HT1080 (cell line): ENCODE measurements around the gene AKAP8L. TPM values are rescaled to one million over a fixed set of nuclear protein-coding genes. Genes with fewer than 3 reads are reported as not detected.
"Not testable (repeated sequence)": the region's sequence is repeated elsewhere in the genome, so short reads cannot be mapped to it uniquely, and the experiment has no call there.

Source experiments
- DNase-seq: peaks from one replicate; pipeline ENCODE4 v3.0.0-alpha.2; 2015; ENCODE audit warnings: low read depth
- total RNA-seq: library from RNA; depleted of rRNA; stranded (reverse); fragments of >200 nt; shearing (Covaris generic); gene quantifications from 2 replicates; pipeline ENCODE4 v1.2.3, GENCODE V29; 2014

Gene AKAP8L
- total RNA-seq, 1 experiment from 2014 or later, result 56.1 TPM

DNA sequence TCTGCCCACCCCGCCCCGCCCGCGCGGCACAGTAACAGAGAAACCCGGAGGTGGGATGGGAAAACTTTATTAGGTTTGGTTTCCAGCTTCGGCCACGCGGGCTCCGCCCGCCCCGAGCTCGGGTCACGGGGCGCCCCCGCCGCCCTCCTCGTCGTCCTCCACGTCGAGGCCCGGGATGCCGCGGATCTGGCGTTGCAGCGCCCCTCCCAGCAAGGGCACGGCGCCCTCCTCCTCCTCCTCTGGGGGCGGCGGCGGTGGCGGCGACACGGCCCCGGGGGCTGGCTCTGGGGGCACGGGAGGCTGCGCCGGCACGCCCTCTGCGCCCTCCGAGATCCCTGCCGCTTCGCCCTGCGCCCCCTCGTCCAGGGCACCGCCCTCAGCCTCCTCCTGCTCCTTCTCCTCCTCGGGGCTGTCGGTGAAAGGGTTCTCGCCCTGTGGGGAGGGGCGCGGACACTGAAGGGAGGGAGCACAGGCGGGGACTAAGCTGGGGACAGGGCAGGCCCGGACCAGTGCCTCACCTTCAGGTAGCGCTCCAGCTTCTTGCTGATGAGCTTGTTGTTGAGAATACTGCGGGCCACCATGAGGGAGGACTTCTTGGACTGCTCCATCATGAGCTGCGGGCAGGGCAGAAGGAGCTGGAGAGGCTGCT lies 38.7 kb downstream of the AKAP8L start:
- DNase-seq, result peak; percentile 68

- DNase-seq, result peak; percentile 98
Measured at GRCh38 chr19:15379083-15379998, 39.4 kb downstream of the AKAP8L start, which contains the start of gene AKAP8. TSS of gene AKAP8 (minus strand) at chr19:15379787. CDS start at chr19:15379731, 56 bp downstream.

DNA sequence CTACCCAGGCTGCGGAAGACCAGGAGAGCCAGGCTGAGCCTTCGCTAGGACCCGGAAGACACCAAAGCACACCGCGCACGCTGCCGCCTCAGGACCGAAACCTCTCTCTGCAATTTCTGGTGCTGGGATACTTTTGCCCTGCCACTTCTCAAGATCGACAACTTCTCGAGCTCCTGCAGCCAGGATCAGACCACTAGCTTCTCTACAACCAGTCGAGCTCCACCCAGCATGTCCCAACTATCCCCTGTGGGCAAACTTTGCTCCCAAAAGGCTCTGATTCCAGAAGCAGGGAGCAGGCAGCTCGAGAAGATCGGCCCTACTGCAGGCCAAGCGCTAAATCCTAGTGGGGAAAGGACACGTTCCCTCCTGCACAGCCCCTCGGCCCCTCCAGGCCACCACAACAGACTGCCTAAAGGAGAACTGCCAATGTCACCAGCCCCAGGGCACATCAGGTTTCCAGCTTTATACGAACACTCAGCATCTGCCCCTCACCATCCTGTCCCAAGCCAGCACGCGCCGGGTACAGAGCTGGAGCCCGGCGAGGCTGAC lies 40.2 kb downstream of the AKAP8L start:
- peak; percentile 38 for DNase-seq

- DNase-seq, result no peak
Measured at GRCh38 chr19:15374796-15375440, 43.9 kb downstream of the AKAP8L start.

GRCh38 chr19:15374105-15374651 lies 44.6 kb downstream of the AKAP8L start:
- DNase-seq, result no peak

DNA sequence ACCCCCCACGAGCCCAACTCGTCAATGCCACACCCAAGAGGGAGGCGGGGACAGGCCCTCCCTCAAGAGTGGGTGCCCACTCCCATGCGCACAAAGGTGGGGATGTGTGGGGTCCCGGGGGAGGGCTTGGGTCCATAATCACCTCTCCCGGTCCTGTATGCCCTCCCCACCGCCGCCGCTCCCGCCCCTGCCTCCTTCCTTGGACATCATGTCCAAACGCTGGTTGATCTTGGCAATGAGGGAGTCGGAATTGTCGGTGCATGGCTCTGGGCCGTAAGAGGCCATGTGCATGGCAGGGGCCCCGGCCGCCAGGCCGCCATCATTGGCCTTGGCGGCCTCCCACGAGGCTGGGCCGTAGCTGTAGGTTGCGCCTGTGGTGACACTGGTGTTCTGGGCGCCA lies 45.1 kb downstream of the AKAP8L start:
- DNase-seq, result no peak

- no peak for DNase-seq
Measured at GRCh38 chr19:15372891-15373301, 45.9 kb downstream of the AKAP8L start.

DNA sequence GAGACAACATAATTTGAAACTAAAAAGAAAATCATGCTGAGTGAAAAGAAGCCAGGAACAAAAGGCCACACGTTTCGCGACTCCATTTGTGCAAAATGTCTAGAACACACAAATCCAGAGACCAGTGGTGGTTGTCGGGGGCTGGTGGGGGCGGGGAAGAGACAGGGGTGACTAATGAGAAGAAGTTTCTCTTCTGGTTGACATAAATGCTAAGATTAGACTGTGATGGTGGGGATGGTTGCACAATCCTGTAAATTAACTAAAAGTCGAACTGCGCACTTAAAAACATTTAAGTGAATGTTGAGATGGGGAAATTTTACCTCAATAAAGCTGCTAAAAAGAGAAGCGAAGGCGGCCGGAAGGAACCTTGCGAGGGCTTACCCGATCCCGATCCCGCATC lies 46.3 kb downstream of the AKAP8L start:
- no peak for DNase-seq

GRCh38 chr19:15371786-15372380 lies 46.9 kb downstream of the AKAP8L start:
- DNase-seq, result no peak

DNA sequence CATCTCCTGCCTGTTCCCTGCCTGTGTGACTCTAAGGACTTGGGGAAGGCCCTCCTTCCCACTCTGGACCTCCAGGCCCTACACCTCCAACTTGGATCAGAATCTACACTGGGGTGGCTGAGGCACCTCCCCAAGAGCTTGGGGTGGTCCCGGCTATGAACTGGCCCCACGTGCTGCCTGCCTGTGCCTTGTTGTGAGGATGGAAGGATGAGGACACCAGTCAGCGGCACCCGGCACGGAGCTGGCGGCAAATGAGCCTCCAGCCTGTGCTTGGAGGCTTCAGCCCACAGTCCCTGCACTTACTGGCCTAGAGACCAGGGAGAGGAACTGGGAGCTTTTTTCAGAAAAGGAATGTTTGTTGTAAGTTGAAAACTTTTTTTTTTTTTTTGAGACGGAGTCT lies 47.7 kb downstream of the AKAP8L start:
- no peak for DNase-seq

DNA sequence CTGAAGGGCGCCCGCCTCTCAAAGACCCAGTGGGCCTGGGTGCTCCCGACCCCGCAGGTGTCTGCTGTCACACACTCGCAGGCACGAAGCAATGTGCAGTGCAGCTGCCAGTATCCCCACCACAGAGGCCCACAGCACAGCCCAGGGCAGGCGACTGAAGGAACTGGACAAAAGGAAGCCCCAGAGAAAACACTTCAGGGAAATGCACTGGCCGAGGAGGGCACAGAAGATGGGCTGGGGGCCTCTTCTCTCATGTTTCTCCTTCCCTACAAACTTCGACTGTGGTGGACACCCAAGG lies 49.2 kb downstream of the AKAP8L start:
- no peak for DNase-seq

DNA sequence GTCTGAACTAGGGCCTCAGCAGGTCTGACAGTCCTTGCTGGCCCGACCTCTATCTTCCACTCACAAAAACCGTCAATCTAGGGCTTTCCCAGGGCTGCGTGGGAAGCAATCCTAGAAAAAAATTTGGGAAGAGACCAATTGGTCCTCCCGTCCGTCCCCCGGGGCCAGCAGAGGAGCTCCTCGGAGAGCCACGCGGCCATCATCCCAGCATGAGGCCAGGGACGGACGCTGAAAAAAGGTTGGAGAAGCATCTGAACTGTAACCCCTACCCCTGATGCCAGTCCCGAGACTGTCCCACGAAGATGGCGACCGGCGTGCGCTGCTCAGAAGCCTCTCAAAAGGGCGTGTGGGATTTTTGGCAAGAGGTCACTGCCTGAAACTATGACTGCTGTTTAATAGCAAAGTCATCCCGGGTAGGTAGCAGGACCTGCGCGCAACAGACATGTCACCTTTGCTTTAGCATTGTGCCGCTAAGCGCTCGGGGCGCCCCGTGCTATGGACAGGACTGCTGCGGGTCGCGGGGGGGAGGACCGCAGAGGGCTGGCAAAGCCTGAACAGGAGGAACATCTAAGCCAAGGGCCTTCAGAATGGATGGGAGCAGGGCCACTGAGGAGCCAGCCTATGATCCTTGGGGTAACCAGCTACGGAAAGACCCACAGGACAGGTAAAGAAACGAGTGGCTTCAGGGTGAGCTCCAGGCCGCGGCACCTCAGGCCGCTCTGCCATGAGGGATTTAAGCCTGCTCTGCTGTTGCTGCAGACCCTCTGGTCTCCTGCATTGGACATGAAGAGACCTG lies 49.8 kb downstream of the AKAP8L start:
- DNase-seq, result no peak

DNA sequence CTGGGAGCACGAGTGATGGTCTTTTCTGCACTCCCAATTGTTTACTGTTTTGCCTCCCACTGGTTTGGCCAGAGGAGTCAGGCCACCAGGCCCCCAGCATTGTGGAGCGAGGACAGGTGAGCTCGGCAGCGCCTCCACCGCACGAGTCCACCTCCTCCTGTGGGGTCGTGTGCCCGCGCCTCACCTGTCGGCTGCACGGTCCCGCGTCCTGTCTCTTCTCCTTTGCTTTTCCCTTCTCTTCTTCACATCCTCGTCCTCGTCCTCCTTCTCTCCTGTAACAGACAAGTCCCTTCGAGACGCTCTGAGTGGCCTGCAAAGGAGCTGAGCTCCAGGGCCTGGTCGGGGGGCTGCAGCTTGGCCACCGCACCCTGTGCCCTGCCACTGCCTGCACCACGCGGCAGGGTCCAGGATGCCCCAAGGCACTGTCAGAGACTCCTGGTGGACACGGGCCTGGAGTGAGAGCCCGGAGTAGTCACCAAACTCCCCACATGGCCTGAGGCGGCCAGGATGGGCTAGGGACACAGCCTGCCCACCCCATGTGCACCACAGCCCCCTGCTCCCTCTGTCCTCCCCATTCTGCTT lies 50.6 kb downstream of the AKAP8L start:
- no peak for DNase-seq

GRCh38 chr19:15367439-15367838 lies 51.3 kb downstream of the AKAP8L start:
- no peak for DNase-seq

- no peak for DNase-seq
Measured at GRCh38 chr19:15365264-15365663, 53.5 kb downstream of the AKAP8L start.

- DNase-seq, result not testable (repeated sequence)
Measured at GRCh38 chr19:15363791-15364190, 55.0 kb downstream of the AKAP8L start.

DNA sequence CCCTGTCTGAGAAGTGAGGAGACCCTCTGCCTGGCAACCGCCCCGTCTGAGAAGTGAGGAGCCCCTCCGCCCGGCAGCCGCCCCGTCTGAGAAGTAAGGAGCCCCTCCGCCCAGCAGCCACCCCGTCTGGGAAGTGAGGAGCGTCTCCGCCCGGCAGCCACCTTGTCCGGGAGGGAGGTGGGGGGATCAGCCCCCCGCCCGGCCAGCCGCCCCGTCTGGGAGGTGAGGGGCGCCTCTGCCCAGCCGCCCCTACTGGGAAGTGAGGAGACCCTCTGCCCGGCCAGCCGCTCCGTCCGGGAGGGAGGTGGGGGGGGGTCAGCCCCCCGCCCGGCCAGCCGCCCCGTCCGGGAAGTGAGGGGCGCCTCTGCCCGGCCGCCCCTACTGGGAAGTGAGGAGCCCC lies 55.7 kb downstream of the AKAP8L start:
- DNase-seq, result not testable (repeated sequence)

DNA sequence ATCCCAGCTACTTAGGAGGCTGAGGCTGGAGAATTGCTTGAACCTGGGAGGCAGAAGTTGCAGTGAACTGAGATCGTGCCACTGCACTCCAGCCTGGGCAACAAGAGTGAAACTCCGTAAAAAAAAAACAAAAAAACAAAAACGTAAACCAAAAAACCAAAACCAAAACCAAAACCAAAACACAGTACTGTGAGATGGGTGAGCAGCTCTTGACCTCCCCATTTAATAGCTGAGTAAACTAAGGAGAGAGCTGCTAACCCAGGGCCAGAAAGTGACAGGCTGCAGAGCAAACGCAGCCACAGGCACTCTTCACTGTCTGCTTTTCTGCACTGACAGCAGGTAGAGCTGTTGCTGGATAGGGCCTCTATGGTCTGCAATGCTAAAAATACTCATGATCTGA lies 58.8 kb downstream of the AKAP8L start:
- DNase-seq, result not testable (repeated sequence)

GRCh38 chr19:15358918-15359317 lies 59.9 kb downstream of the AKAP8L start:
- no peak for DNase-seq

- DNase-seq, result no peak
Measured at GRCh38 chr19:15357906-15358305, 60.9 kb downstream of the AKAP8L start.
